ENCODE measurements around the gene TMEM19. TPM values are rescaled to one million over a fixed set of nuclear protein-coding genes. Genes with fewer than 3 reads are reported as not detected.

Gene TMEM19
- total and polyA plus RNA-seq, 2 of the 8 experiments (the other 6 are each of a cell fraction or from before 2014, with no cell fraction given): 12.6 to 19.1 TPM

DNA sequence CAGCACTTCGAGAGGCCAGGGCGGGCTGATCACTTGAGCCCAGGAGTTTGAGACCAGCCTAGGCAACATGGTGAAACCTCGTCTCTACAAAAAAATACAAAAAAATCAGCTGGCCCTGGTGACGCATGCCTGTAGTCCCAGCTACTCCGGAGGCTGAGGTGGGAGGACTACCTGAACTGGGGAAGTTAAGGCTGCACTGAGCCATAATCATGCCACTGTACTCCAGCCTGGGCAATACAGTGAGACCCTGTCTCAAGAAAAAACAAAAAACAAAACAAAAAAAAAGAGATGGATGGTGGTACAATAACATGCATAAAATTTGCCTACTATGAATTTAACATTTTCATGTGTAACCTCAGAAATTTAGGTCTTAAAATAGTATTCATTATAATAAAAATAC lies 19.6 kb upstream of the TMEM19 start (continued):
- TF ChIP-seq TAF1 (IDR thresholded peaks at IDR 0.05; ENCODE audit: low read depth, low read length) (no peak), TBP (IDR thresholded peaks at IDR 0.05; ENCODE audit: low read depth, low read length) (no peak), CTCF (IDR thresholded peaks at IDR 0.05; ENCODE audit: control extremely low read depth in 1 of 3, insufficient read depth in 1 of 3, low read depth in 1 of 3, low read length in 3 of 3) (no peak), ZNF274 (IDR thresholded peaks at IDR 0.05; ENCODE audit: borderline replicate concordance, extremely low read depth, low read length) (no peak)

Measured in H1 (cell line).